ENCODE measurements around the gene NLRP5. TPM values are rescaled to one million over a fixed set of nuclear protein-coding genes. Genes with fewer than 3 reads are reported as not detected.

Gene NLRP5
- total and polyA plus RNA-seq, 2 of the 8 experiments (the other 6 are each of a cell fraction or from before 2014, with no cell fraction given) = not detected

DNA sequence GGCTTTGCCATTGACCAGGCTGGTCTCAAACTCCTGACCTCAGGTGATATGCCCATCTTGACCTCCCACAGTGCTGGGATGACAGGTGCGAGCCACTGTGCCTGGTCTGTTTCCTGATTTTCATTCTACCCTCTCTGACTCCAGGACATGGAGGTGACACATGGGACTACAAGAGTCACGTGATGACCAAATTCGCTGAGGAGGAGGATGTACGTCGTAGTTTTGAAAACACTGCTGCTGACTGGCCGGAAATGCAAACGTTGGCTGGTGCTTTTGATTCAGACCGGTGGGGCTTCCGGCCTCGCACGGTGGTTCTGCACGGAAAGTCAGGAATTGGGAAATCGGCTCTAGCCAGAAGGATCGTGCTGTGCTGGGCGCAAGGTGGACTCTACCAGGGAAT, 40.2 kb downstream of the NLRP5 start:
- Histone ChIP-seq H3K23ac (ENCODE audit: insufficient read length) (no peak overlapping the region), H3K9me3 (ENCODE audit: insufficient read depth in 2 of 2, low read depth in 1 of 2, low read length in 1 of 2) (peaks cover 59 to 85% of the 10 kb centered on the region in 2 experiments), H2BK120ac (replicated peaks; ENCODE audit: low read depth, low read length) (no peak overlapping the region), H3K14ac (ENCODE audit: insufficient read length) (no peak overlapping the region), H3K4me3 (ENCODE audit: extremely low read depth in 1 of 4, insufficient read depth in 2 of 4, low read depth in 3 of 4, low read length in 4 of 4) (no peak overlapping the region), H4K5ac (ENCODE audit: insufficient read length, low read depth, low read length) (no peak overlapping the region), H3K56ac (replicated peaks; ENCODE audit: insufficient read length, low read depth, low read length) (no peak overlapping the region), H2BK15ac (ENCODE audit: low read length) (no peak overlapping the region), H3K4me2 (ENCODE audit: insufficient read depth in 1 of 2, low read depth in 2 of 2, low read length in 2 of 2) (no peak overlapping the region), H3K27me3 (replicated peaks in 1 of 4; ENCODE audit: control insufficient read depth in 3 of 4, extremely low read depth in 1 of 4, insufficient read depth in 3 of 4, low read length in 3 of 4) (no peaks in the 10 kb centered on the region), H3K4me1 (replicated peaks in 1 of 4; ENCODE audit: control insufficient read depth in 3 of 4, insufficient read depth in 4 of 4, low read length in 3 of 4) (no peaks in the 10 kb centered on the region), H3K27ac (ENCODE audit: low read depth, low read length) (no peak overlapping the region), H4K91ac (replicated peaks; ENCODE audit: insufficient read length, low read length) (no peak overlapping the region), H3K79me1 (ENCODE audit: low read depth, low read length) (no peaks in the 10 kb centered on the region), H2BK12ac (ENCODE audit: low read depth, low read length) (no peak overlapping the region), H4K8ac (ENCODE audit: extremely low read depth, insufficient read depth, low read length) (no peak overlapping the region), H2AFZ (ENCODE audit: low read length) (no peak overlapping the region), H2BK5ac (ENCODE audit: low read depth, low read length) (no peak overlapping the region), H3K79me2 (ENCODE audit: control insufficient read depth in 1 of 2, insufficient read depth in 2 of 2, low read length in 2 of 2) (no peaks in the 10 kb centered on the region), H4K20me1 (replicated peaks in 1 of 2; ENCODE audit: control insufficient read depth in 1 of 2, insufficient read depth in 2 of 2, low read length in 2 of 2) (no peaks in the 10 kb centered on the region), H3K23me2 (ENCODE audit: low read depth, low read length) (no peaks in the 10 kb centered on the region), H3K18ac (ENCODE audit: extremely low read depth, low read length) (no peak overlapping the region), H2BK20ac (ENCODE audit: low read length) (no peak overlapping the region), H3K4ac (replicated peaks; ENCODE audit: insufficient read length, low read depth, low read length) (no peak overlapping the region), H3K36me3 (ENCODE audit: control insufficient read depth in 2 of 4, insufficient read depth in 4 of 4, low read length in 3 of 4) (no peaks in the 10 kb centered on the region), H3K9ac (replicated peaks in 1 of 4; ENCODE audit: extremely low read depth in 1 of 4, low read depth in 3 of 4, low read length in 3 of 4) (no peak overlapping the region), H2AK5ac (ENCODE audit: low read depth, low read length) (no peak overlapping the region)
- WGBS, 2 experiments (ENCODE audit: extremely low coverage in 1 of 2, insufficient coverage in 1 of 2, insufficient read length in 1 of 2, insufficient replicate concordance in 2 of 2, low coverage in 1 of 2, low lambda C conversion rate in 2 of 2, missing lambda C conversion rate in 1 of 2) = 88% methylated on average over 15 of the region's 15 CpGs; no CpG with 5 or more reads in 1 of the 2 experiments
- ChIA-PET CTCF (ENCODE audit: partially characterized antibody) (no interaction called here), POLR2A (ENCODE audit: partially characterized antibody) (no interaction called here)
- TF ChIP-seq, protein P1, sequence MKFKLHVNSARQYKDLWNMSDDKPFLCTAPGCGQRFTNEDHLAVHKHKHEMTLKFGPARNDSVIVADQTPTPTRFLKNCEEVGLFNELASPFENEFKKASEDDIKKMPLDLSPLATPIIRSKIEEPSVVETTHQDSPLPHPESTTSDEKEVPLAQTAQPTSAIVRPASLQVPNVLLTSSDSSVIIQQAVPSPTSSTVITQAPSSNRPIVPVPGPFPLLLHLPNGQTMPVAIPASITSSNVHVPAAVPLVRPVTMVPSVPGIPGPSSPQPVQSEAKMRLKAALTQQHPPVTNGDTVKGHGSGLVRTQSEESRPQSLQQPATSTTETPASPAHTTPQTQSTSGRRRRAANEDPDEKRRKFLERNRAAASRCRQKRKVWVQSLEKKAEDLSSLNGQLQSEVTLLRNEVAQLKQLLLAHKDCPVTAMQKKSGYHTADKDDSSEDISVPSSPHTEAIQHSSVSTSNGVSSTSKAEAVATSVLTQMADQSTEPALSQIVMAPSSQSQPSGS (IDR thresholded peaks at IDR 0.05; ENCODE audit: low read length) = no peak
- TF ChIP-seq GTF2F1 (IDR thresholded peaks at IDR 0.05; ENCODE audit: borderline replicate concordance, low read depth, low read length) (no peak), BCL11A (IDR thresholded peaks at IDR 0.05; ENCODE audit: low read depth in 2 of 2, low read length in 2 of 2) (no peak), MAFK (IDR thresholded peaks at IDR 0.05; ENCODE audit: low read depth, low read length) (no peak), TAF1 (IDR thresholded peaks at IDR 0.05; ENCODE audit: low read depth, low read length) (no peak), POLR2AphosphoS5 (IDR thresholded peaks at IDR 0.05; ENCODE audit: low read depth, low read length) (no peak), SRF (IDR thresholded peaks at IDR 0.05; ENCODE audit: low read depth, low read length) (no peak), SUZ12 (IDR thresholded peaks at IDR 0.05; ENCODE audit: low read length) (no peak), CHD1 (IDR thresholded peaks at IDR 0.05; ENCODE audit: low read depth, low read length) (no peak), NRF1 (IDR thresholded peaks at IDR 0.05; ENCODE audit: low read depth, low read length) (no peak), JUN (IDR thresholded peaks at IDR 0.05; ENCODE audit: low read depth, low read length) (no peak)
- FAIRE-seq (no peak), DNase-seq (ENCODE audit: low read depth in 1 of 2, low spot score in 2 of 2) (no peak)
